SK-N-SH (cell line): ENCODE data around the gene SMAD3. TPM values are rescaled to one million over a fixed set of nuclear protein-coding genes. Genes with fewer than 3 reads are reported as not detected.
A peak's percentile ranks its signal among the peaks of the same experiment; 100 is the strongest.

Source experiments
- CTCF ChIA-PET: fragments of 300-600, 350-600 bp; formaldehyde crosslinking; extraction: SDS; loops from one replicate; lab custom pipeline; 2021; lab: Yijun Ruan, JAX
- POLR2A ChIA-PET: fragments of 350-600 bp; sonication (Branson Sonifier 250); formaldehyde crosslinking; extraction: SDS; loops from one replicate; lab custom pipeline; 2020; ENCODE audit warnings: antibody characterized with exemption, inconsistent platforms; lab: Yijun Ruan, JAX
- DNase-seq: peaks from one replicate; pipeline ENCODE4 v3.0.0; 2012
- H2AFZ ChIP-seq: fragments of 200-600 bp; sonication (generic); 2 replicates; pipeline ENCODE4 v1.8.1; 2016; ENCODE audit warnings: antibody characterized with exemption, mild to moderate bottlenecking, low read depth
- H3F3A ChIP-seq: fragments of 200-600 bp; sonication (generic); replicated peaks from 2 replicates; pipeline ENCODE3; 2016; ENCODE audit warnings: antibody characterized with exemption, mild to moderate bottlenecking; ENCODE audit not compliant: insufficient read depth
- H3K27ac ChIP-seq, 2 experiments: fragments of 200-500 bp in 1 of 2; fragments of 200-600 bp in 1 of 2; sonication (Bioruptor generic) in 1 of 2; sonication (generic), shearing (Covaris generic) in 1 of 2; 2 replicates each; pipeline versions ENCODE4 v1.5.1 to v1.6.1; 2014 to 2016; ENCODE audit warnings: low read depth in 2 of 2, inconsistent platforms in 1 of 2, low read length in 1 of 2, mild to moderate bottlenecking in 1 of 2, mixed read lengths in 1 of 2
- H3K27me3 ChIP-seq: fragments of 200-600 bp; sonication (generic), shearing (Covaris generic); 2 replicates; pipeline ENCODE4 v1.6.1; 2016; ENCODE audit warnings: mixed run types; ENCODE audit not compliant: insufficient read depth
- H3K36me3 ChIP-seq, 2 experiments: fragments of 200-500 bp in 1 of 2; fragments of 200-600 bp in 1 of 2; sonication (Bioruptor generic) in 1 of 2; sonication (generic) in 1 of 2; replicated peaks in 1 of 2; 2 replicates each; pipeline versions ENCODE3 to v1.5.1; 2014 to 2016; ENCODE audit warnings: low read length in 1 of 2, mild to moderate bottlenecking in 1 of 2; ENCODE audit not compliant: insufficient read depth in 2 of 2, control insufficient read depth in 1 of 2
- H3K4me1 ChIP-seq, 2 experiments: fragments of 200-500 bp in 1 of 2; fragments of 200-600 bp in 1 of 2; sonication (Bioruptor generic) in 1 of 2; sonication (generic), shearing (Covaris generic) in 1 of 2; 2 replicates each; pipeline versions ENCODE4 v1.5.1 to v1.6.1; 2014 to 2016; ENCODE audit warnings: low read depth in 1 of 2, low read length in 1 of 2, mixed run types in 1 of 2; ENCODE audit not compliant: insufficient read depth in 2 of 2, control insufficient read depth in 1 of 2
- H3K4me2 ChIP-seq: fragments of 200-600 bp; sonication (generic), shearing (Covaris generic); 2 replicates; pipeline ENCODE4 v1.6.1; 2017; ENCODE audit warnings: mixed run types
- H3K4me3 ChIP-seq, 2 experiments: fragments of 200-500 bp in 1 of 2; fragments of 200-600 bp in 1 of 2; sonication (Bioruptor generic) in 1 of 2; sonication (generic), shearing (Covaris generic) in 1 of 2; 2 replicates each; pipeline versions ENCODE4 v1.5.1 to v1.8.1; 2014 to 2016; ENCODE audit warnings: low read depth in 2 of 2, inconsistent platforms in 1 of 2, low read length in 1 of 2, mild to moderate bottlenecking in 1 of 2, mixed read lengths in 1 of 2, moderate library complexity in 1 of 2
- H3K79me2 ChIP-seq: fragments of 200-600 bp; sonication (generic); 2 replicates; pipeline ENCODE4 v1.8.1; 2017; ENCODE audit warnings: mild to moderate bottlenecking; ENCODE audit not compliant: insufficient read depth
- H3K9ac ChIP-seq: fragments of 200-600 bp; sonication (generic); 2 replicates; pipeline ENCODE4 v1.6.1; 2017; ENCODE audit warnings: mixed run types
- H3K9me2 ChIP-seq: fragments of 200-600 bp; sonication (generic); 2 replicates; pipeline ENCODE4 v1.6.1; 2017; ENCODE audit warnings: mixed run types
- H3K9me3 ChIP-seq: fragments of 200-600 bp; sonication (generic); 2 replicates; pipeline ENCODE4 v1.6.1; 2017; ENCODE audit warnings: mixed run types, mild to moderate bottlenecking, moderate library complexity
- H4K20me1 ChIP-seq: fragments of 200-600 bp; sonication (generic); 2 replicates; pipeline ENCODE4 v1.6.1; 2017; ENCODE audit warnings: mild to moderate bottlenecking, mixed run types; ENCODE audit not compliant: insufficient read depth
- CHD2 ChIP-seq: fragments of 150-350 bp; IDR thresholded peaks from 2 replicates; pipeline ENCODE4 v1.6.1; 2018; ENCODE audit warnings: low read length; ENCODE audit not compliant: partially characterized antibody
- FOSL2 ChIP-seq: IDR thresholded peaks from 2 replicates; pipeline ENCODE4 v1.4.0; 2012; ENCODE audit warnings: low read depth, mild to moderate bottlenecking, moderate library complexity, borderline replicate concordance
- FOXM1 ChIP-seq: IDR thresholded peaks from 2 replicates; pipeline ENCODE4 v1.4.0; 2012; ENCODE audit warnings: low read depth, mild to moderate bottlenecking
- GABPA ChIP-seq: IDR thresholded peaks from 2 replicates; pipeline ENCODE4 v1.4.0; 2012; ENCODE audit warnings: low read depth, mild to moderate bottlenecking
- IRF3 ChIP-seq: fragments of 150-350 bp; IDR thresholded peaks from 2 replicates; pipeline ENCODE4 v1.6.1; 2016; ENCODE audit warnings: mild to moderate bottlenecking, low read depth, low read length
- JUND ChIP-seq: IDR thresholded peaks from 2 replicates; pipeline ENCODE4 v1.4.0; 2012
- MAX ChIP-seq: IDR thresholded peaks from 2 replicates; pipeline ENCODE4 v1.4.0; 2012; ENCODE audit warnings: low read depth
- MXI1 ChIP-seq: IDR thresholded peaks from 2 replicates; pipeline ENCODE4 v1.6.1; 2012; ENCODE audit warnings: mild to moderate bottlenecking, low read depth, low read length, improper control_type of control experiment
- NFIC ChIP-seq: IDR thresholded peaks from 2 replicates; pipeline ENCODE4 v1.4.0; 2012; ENCODE audit warnings: borderline replicate concordance
- NRF1 ChIP-seq: IDR thresholded peaks from 2 replicates; pipeline ENCODE4 v1.6.1; 2012; ENCODE audit warnings: low read depth, mild to moderate bottlenecking, low read length
- RCOR1 ChIP-seq: fragments of 150-350 bp; IDR thresholded peaks from 2 replicates; pipeline ENCODE4 v1.6.1; 2017; ENCODE audit warnings: antibody characterized with exemption, low read length
- RFX5 ChIP-seq: IDR thresholded peaks from 2 replicates; pipeline ENCODE4 v1.6.1; 2012; ENCODE audit warnings: mild to moderate bottlenecking, improper control_type of control experiment, low read length
- RXRA ChIP-seq: IDR thresholded peaks from 2 replicates; pipeline ENCODE4 v1.4.0; 2012; ENCODE audit warnings: low read depth, mild to moderate bottlenecking, borderline replicate concordance
- SIN3A ChIP-seq: IDR thresholded peaks from 2 replicates; pipeline ENCODE4 v1.6.1; 2012; ENCODE audit warnings: low read depth, mild to moderate bottlenecking, low read length, moderate library complexity, borderline replicate concordance
- TCF12 ChIP-seq: IDR thresholded peaks from 2 replicates; pipeline ENCODE4 v1.4.0; 2012
- TEAD4 ChIP-seq: IDR thresholded peaks from 2 replicates; pipeline ENCODE4 v1.4.0; 2012; ENCODE audit warnings: mild to moderate bottlenecking, borderline replicate concordance; ENCODE audit not compliant: insufficient read depth
- USF1 ChIP-seq: IDR thresholded peaks from 2 replicates; pipeline ENCODE4 v1.4.0; 2012; ENCODE audit warnings: low read depth, borderline replicate concordance
- ZBTB33 ChIP-seq: IDR thresholded peaks from 2 replicates; pipeline ENCODE4 v1.4.0; 2012; ENCODE audit warnings: low read depth, borderline replicate concordance
- WGBS: methylation state at CpG from one replicate; pipeline ENCODE4 v1.1.6; 2017; ENCODE audit warnings: low lambda C conversion rate; 5-methylcytosine and 5-hydroxymethylcytosine counted together
- polyA plus RNA-seq, 3 experiments: library from polyadenylated mRNA; depleted of rRNA; stranded (reverse); fragments of >200 nt; gene quantifications; 2 replicates each; pipeline ENCODE4 v1.2.3, GENCODE V29; 2012

Gene SMAD3
- polyA plus RNA-seq, 1 of the 3 experiments (the other 2 are of a cell fraction) = 19.5 TPM

GRCh38 chr15:67090297-67091070 lies 25.1 kb downstream of the SMAD3 start:
- H3K27ac ChIP-seq = peak overlapping the region; percentile 56 to 85
- H4K20me1 ChIP-seq = peaks cover 58% of the 10 kb centered on the region
- peaks cover 93% of the 10 kb centered on the region for H3K79me2 ChIP-seq
- no peak overlapping the region for H2AFZ ChIP-seq
- peaks cover 48 to 50% of the 10 kb centered on the region in 2 experiments for H3K4me1 ChIP-seq
- H3K27me3 ChIP-seq = no peaks in the 10 kb centered on the region
- no peaks in the 10 kb centered on the region for H3K9me2 ChIP-seq
- peaks cover 0 to 3% of the 10 kb centered on the region in 2 experiments for H3K36me3 ChIP-seq
- TF ChIP-seq SIN3A = no peak
- peak; percentile 7; the same call in 1 of the 2 replicates for TF ChIP-seq RCOR1
- WGBS = 45% methylated on average over 7 of the region's 7 CpGs
- H3K9me3 ChIP-seq = no peaks in the 10 kb centered on the region
- H3F3A ChIP-seq = peaks cover 11% of the 10 kb centered on the region
- ChIA-PET POLR2A (interaction anchor here (0.6 kb wide), 1 partner anchor 11 kb away, joined by 3 read pairs; no protein-coding TSS in a partner anchor), CTCF (interaction anchor here (1.1 to 1.3 kb wide), 3 partner anchors 18 to 41 kb away, joined by 3 read pairs; no protein-coding TSS in a partner anchor)
- H3K9ac ChIP-seq = peak overlapping the region; percentile 50; the same call in 1 of the 2 replicates
- H3K4me2 ChIP-seq = peak overlapping the region; percentile 58
- peak overlapping the region; percentile 1 to 23; a peak in 2 of 4 replicates for H3K4me3 ChIP-seq
- DNase-seq = no peak

GRCh38 chr15:67091071-67091979 lies 25.9 kb downstream of the SMAD3 start:
- Histone ChIP-seq H3K4me1 (peaks cover 44 to 45% of the 10 kb centered on the region in 2 experiments), H3K9me3 (no peaks in the 10 kb centered on the region), H3F3A (peaks cover 14% of the 10 kb centered on the region), H2AFZ (no peak overlapping the region), H3K27me3 (no peaks in the 10 kb centered on the region), H4K20me1 (peaks cover 49% of the 10 kb centered on the region), H3K4me3 (peak overlapping the region; percentile 1 to 23; a peak in 2 of 4 replicates), H3K27ac (peak overlapping the region; percentile 65 to 85), H3K4me2 (peak overlapping the region; percentile 58), H3K9me2 (no peaks in the 10 kb centered on the region), H3K9ac (peak overlapping the region; percentile 71; the same call in 1 of the 2 replicates), H3K36me3 (peaks cover 0 to 3% of the 10 kb centered on the region in 2 experiments), H3K79me2 (peaks cover 93% of the 10 kb centered on the region)
- peak; percentile 81 for DNase-seq
- CTCF ChIA-PET = interaction anchor here (1.1 kb wide), 2 partner anchors 19 to 41 kb away, joined by 3 read pairs; no protein-coding TSS in a partner anchor
- POLR2A ChIA-PET = interaction anchor here (0.5 kb wide), 1 partner anchor 16 kb away, joined by 4 read pairs; no protein-coding TSS in a partner anchor
- WGBS = 16% methylated on average over 13 of the region's 14 CpGs
- peak; percentile 98 for TF ChIP-seq NFIC
- TF ChIP-seq RFX5 = no peak
- peak; percentile 71 for TF ChIP-seq ZBTB33
- TF ChIP-seq FOXM1 = peak; percentile 80
- peak; percentile 96 for TF ChIP-seq JUND
- TF ChIP-seq TCF12 = peak; percentile 99
- TF ChIP-seq TEAD4 = peak; percentile 94
- no peak for TF ChIP-seq IRF3
- TF ChIP-seq CHD2 = peak; percentile 72
- no peak for TF ChIP-seq NRF1
- TF ChIP-seq MXI1 = no peak
- peak; percentile 94 for TF ChIP-seq FOSL2
- no peak for TF ChIP-seq GABPA
- peak; percentile 83; the same call in 1 of the 2 replicates for TF ChIP-seq SIN3A
- no peak for TF ChIP-seq RCOR1
- no peak for TF ChIP-seq USF1
- TF ChIP-seq MAX = peak; percentile 77
- peak; percentile 100 for TF ChIP-seq RXRA
